Fibroblast of mammary gland (primary cell): ENCODE data around the gene DCC.
"Not testable (repeated sequence)": the region's sequence is repeated elsewhere in the genome, so short reads cannot be mapped to it uniquely, and the experiment has no call there.

Experiments
- DNase-seq: peaks from one replicate; pipeline ENCODE4 v3.0.0-alpha.2; 2010; ENCODE audit warnings: low read depth
- H3K4me3 ChIP-seq: 2 replicates; pipeline ENCODE4 v1.5.1; 2011; ENCODE audit warnings: low read depth, mild to moderate bottlenecking, low read length, moderate library complexity; ENCODE audit not compliant: control insufficient read depth
- TF ChIP-seq, protein P1 (sequence below): conservative IDR thresholded peaks from 2 replicates; pipeline ENCODE4 v1.5.1; 2011; ENCODE audit warnings: low read depth, low read length, inconsistent platforms; ENCODE audit not compliant: control insufficient read depth, insufficient read depth

DCC gene

DNA sequence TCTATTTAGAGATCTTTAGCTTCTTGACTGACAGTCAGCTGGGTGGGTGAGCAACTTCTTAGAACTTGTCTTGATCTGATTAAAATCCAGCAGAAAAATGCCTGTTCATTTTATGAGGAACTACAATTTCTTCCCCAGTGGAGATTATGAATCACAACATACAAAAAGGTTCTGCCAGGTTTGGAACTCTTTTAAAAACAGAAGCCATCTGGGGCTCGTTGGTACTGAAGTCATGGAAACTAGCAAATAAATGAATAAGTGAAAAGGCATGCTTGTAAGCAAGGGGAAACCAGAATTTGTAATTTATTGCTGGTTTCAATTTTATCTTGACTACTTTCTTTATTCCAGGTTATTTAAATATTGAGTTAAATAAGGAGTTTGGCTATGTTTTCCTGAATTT lies 1117.1 kb downstream of the DCC start:
- DNase-seq = peak; percentile 21
- TF ChIP-seq, protein P1, sequence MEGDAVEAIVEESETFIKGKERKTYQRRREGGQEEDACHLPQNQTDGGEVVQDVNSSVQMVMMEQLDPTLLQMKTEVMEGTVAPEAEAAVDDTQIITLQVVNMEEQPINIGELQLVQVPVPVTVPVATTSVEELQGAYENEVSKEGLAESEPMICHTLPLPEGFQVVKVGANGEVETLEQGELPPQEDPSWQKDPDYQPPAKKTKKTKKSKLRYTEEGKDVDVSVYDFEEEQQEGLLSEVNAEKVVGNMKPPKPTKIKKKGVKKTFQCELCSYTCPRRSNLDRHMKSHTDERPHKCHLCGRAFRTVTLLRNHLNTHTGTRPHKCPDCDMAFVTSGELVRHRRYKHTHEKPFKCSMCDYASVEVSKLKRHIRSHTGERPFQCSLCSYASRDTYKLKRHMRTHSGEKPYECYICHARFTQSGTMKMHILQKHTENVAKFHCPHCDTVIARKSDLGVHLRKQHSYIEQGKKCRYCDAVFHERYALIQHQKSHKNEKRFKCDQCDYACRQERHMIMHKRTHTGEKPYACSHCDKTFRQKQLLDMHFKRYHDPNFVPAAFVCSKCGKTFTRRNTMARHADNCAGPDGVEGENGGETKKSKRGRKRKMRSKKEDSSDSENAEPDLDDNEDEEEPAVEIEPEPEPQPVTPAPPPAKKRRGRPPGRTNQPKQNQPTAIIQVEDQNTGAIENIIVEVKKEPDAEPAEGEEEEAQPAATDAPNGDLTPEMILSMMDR = no peak
- H3K4me3 ChIP-seq = no peak overlapping the region

DNA sequence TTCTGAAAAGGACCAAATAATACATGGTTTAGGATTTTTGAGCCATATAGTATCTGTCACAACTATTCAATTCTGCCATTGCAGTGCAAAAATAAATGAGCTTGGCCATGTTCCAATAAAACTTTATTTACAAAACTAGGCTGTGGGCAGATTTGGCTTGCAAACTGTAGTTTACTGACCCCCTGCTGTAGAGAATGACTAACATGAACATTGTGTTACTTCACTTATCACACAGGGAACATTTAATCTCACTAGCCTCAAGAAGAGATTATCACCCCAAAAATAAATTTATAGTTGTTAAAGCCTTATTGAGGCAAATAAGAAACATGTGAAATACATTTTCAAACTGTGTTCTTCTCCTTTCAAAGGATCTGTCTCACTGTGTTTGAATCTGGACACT lies 1118.3 kb downstream of the DCC start:
- no peak for DNase-seq
- TF ChIP-seq, protein P1 = no peak

DNA sequence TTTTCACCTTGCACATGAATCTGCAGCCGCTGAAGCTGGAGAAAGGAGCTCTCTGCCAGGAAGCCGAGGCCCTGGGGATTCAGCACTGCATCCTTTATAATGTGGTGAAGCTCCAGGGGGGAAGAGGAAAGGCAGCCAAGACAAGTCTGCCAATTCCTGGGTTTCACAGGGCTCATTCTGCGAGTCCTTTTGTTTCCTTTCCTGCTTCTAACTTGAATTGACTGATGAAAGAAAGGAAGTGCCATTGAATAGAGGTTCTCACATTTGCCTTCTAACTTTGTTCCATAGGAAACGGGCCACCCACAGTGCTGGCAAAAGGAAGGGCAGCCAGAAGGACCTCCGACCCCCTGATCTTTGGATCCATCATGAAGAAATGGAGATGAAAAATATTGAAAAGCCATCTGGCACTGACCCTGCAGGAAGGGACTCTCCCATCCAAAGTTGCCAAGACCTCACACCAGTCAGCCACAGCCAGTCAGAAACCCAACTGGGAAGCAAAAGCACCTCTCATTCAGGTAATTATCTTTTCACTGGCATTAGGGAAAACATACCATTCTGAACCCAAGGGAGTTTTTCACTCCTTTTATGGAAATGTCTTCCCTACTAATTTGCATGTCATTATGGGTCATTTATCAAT lies 1119.1 kb downstream of the DCC start:
- H3K4me3 ChIP-seq = no peak overlapping the region
- peak; percentile 7 for DNase-seq
- TF ChIP-seq, protein P1 = no peak

More for the DNA sequence above, 1118.3 kb downstream of the DCC start:
- H3K4me3 ChIP-seq = no peak overlapping the region

DNA sequence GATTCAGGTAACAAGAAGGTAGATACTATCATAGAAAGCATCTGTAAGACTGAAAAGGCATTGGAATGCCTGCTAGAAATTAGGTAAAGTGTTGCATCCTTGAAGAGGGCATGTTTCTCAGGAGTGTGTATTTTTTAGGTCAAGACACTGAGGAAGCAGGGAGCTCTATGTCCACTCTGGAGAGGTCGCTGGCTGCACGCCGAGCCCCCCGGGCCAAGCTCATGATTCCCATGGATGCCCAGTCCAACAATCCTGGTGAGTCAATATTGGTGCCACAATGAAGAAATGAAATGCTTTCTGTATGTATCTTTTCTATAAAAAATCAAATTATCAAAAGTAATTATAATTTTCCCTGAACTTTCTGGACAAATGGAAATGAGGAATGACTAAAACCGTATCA lies 1127.8 kb downstream of the DCC start:
- no peak overlapping the region for H3K4me3 ChIP-seq

DNA sequence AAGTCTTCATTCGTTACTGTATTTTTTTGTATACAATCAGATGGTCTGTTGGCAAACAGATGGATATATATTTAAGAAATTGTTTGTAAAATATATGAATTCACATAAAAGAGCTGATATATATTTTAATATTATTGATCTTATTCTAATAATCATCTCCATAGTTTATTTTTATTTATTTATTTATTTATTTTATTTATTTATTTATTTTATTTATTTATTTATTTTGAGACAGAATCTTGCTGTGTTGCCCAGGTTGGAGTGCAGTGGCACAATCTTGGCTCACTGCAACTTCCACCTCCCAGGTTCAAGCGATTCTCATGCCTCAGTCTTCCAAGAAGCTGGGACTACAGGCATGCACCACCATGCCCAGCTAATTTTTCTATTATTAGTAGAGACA lies 1128.2 kb downstream of the DCC start:
- DNase-seq, H3K4me3 ChIP-seq: not testable (repeated sequence)

More for the DNA sequence above, 1127.8 kb downstream of the DCC start:
- no peak for DNase-seq
- TF ChIP-seq, protein P1 = no peak

DNA sequence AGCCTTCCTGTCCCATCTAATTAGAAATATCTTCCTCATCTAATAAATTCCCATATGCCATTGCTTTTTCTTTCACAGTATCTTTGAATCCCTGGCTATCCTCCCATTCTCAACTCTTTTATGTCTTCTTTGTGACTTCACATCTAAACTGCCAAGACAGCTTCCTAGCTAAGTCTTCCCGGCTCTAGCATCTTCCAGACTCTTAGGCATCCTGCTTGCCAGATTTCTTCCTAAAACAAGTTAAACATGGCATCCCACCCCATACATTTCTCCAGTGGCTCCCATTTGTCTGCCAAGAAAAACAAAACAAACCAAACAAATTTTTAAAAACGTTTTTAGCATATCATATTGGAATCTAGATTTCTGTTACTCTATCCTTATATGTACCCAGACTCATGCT lies 1132.5 kb downstream of the DCC start:
- no peak for DNase-seq
- TF ChIP-seq, protein P1 = no peak
- no peak overlapping the region for H3K4me3 ChIP-seq

DNA sequence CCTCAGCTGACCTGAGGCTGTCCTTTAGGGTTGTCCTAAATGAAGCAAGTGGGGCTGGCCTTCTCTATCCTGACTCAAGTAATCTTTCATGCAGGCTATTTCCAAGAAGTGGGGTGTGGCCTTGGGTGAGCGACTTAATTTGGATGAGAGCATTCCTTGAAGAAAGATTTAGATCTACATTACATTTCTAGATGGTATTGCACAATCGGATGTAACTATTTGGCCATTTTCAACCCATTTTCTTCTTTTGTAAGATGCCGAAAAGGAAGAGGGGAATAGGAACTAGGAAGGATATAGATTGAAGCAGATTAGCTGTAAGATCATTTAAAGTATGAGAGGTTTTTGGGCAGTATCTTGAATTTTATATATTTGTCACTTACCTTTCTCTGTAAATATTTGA lies 1138.2 kb downstream of the DCC start:
- TF ChIP-seq, protein P1 = no peak

More for the DNA sequence above, 1138.2 kb downstream of the DCC start:
- DNase-seq = no peak
- H3K4me3 ChIP-seq = no peak overlapping the region
